GM12878 (cell line): ENCODE data around the gene STK33.

Experiments used
- CEBPB ChIP-seq, 2 experiments: fragments of 150-350 bp in 1 of 2; IDR thresholded peaks; 2 replicates each; pipeline ENCODE4 v1.6.1; 2012 to 2014; ENCODE audit warnings: low read depth in 2 of 2, low read length in 2 of 2, borderline replicate concordance in 1 of 2, inconsistent platforms in 1 of 2
- CHD2 ChIP-seq: IDR thresholded peaks from 2 replicates; pipeline ENCODE4 v1.6.1; 2011; ENCODE audit warnings: low read depth, low read length, improper control_type of control experiment, borderline replicate concordance
- EZH2 ChIP-seq: IDR thresholded peaks from 2 replicates; pipeline ENCODE4 v1.6.1; 2012; ENCODE audit warnings: low read depth, mild to moderate bottlenecking, control low read depth, inconsistent platforms, low read length, borderline replicate concordance; ENCODE audit not compliant: control insufficient read depth
- FOXM1 ChIP-seq: IDR thresholded peaks from 2 replicates; pipeline ENCODE4 v1.6.1; 2012; ENCODE audit warnings: low read depth, mild to moderate bottlenecking, inconsistent platforms, low read length, moderate library complexity
- HDAC2 ChIP-seq: fragments of 200-600 bp; sonication (generic); IDR thresholded peaks from 2 replicates; pipeline ENCODE4 v1.6.1; 2017
- JUND ChIP-seq: IDR thresholded peaks from 2 replicates; pipeline ENCODE4 v1.6.1; 2012; ENCODE audit warnings: low read depth, mild to moderate bottlenecking, low read length, improper control_type of control experiment, moderate library complexity
- MYC ChIP-seq: IDR thresholded peaks from 2 replicates; pipeline ENCODE4 v1.6.1; 2011; ENCODE audit warnings: mild to moderate bottlenecking, low read length, moderate library complexity, inconsistent platforms; ENCODE audit not compliant: insufficient read depth, insufficient replicate concordance, insufficient read length, severe bottlenecking
- POLR2A ChIP-seq: IDR thresholded peaks from 2 replicates; pipeline ENCODE4 v1.6.1; 2011; ENCODE audit warnings: low read depth, mild to moderate bottlenecking, low read length
- POLR2AphosphoS5 ChIP-seq: IDR thresholded peaks from 2 replicates; pipeline ENCODE4 v1.6.1; 2011; ENCODE audit warnings: mild to moderate bottlenecking, low read length, inconsistent platforms
- SMARCA5 ChIP-seq: fragments of 450-650 bp; IDR thresholded peaks from 2 replicates; pipeline ENCODE4 v1.6.1; 2017; ENCODE audit warnings: mild to moderate bottlenecking
- SUZ12 ChIP-seq: fragments of 200-600 bp; sonication (generic); IDR thresholded peaks from one replicate; pipeline ENCODE4 v1.6.1; 2018; ENCODE audit warnings: antibody characterized with exemption, mild to moderate bottlenecking; ENCODE audit not compliant: unreplicated experiment
- ZBED1 ChIP-seq: IDR thresholded peaks from 2 replicates; pipeline ENCODE4 v1.6.1; 2016; ENCODE audit warnings: borderline replicate concordance
- TF ChIP-seq, protein P1 (sequence below), 3 experiments: IDR thresholded peaks in 2 of 3; conservative IDR thresholded peaks in 1 of 3; 2 replicates each; pipeline ENCODE4 v1.5.1; 2011; ENCODE audit warnings: low read depth in 3 of 3, low read length in 3 of 3, mild to moderate bottlenecking in 3 of 3, control low read depth in 2 of 3, moderate library complexity in 2 of 3, inconsistent platforms in 1 of 3, mixed read lengths in 1 of 3; ENCODE audit not compliant: control insufficient read depth in 2 of 3, insufficient read depth in 1 of 3; ENCODE audit errors: extremely low read depth in 1 of 3
- TF ChIP-seq, protein P2 (sequence below): IDR thresholded peaks from 2 replicates; pipeline ENCODE4 v1.6.1; 2011; ENCODE audit warnings: low read depth, low read length, improper control_type of control experiment, borderline replicate concordance

DNA sequence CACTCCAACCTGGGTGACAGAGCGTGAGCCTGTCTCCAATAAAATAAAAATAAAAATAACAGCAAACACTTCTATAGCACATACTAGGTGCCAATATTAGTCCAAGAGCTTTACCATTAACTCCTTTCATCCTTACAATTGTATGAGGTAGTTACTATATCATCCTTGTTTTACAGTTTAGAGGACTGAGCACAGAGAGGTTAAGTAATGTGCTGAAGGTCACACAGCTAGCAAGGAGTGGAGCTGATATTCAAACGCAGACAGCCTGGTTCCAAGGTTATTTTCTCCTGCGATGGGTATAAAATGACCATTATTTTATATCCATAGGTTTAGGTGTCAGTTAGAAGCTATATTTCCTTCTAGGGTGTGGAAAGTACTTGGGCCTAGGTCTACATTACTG is 249.7 kb downstream of the STK33 start:
- TF ChIP-seq FOXM1 = no peak
- no peak for TF ChIP-seq CHD2
- TF ChIP-seq, protein P1, sequence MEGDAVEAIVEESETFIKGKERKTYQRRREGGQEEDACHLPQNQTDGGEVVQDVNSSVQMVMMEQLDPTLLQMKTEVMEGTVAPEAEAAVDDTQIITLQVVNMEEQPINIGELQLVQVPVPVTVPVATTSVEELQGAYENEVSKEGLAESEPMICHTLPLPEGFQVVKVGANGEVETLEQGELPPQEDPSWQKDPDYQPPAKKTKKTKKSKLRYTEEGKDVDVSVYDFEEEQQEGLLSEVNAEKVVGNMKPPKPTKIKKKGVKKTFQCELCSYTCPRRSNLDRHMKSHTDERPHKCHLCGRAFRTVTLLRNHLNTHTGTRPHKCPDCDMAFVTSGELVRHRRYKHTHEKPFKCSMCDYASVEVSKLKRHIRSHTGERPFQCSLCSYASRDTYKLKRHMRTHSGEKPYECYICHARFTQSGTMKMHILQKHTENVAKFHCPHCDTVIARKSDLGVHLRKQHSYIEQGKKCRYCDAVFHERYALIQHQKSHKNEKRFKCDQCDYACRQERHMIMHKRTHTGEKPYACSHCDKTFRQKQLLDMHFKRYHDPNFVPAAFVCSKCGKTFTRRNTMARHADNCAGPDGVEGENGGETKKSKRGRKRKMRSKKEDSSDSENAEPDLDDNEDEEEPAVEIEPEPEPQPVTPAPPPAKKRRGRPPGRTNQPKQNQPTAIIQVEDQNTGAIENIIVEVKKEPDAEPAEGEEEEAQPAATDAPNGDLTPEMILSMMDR (IDR thresholded peaks at IDR 0.05 in 2 of 3, conservative IDR thresholded peaks at IDR 0.05 in 1 of 3; ENCODE audit: control insufficient read depth in 2 of 3, extremely low read depth in 1 of 3, insufficient read depth in 1 of 3, low read depth in 3 of 3, low read length in 3 of 3) = no peak
- TF ChIP-seq POLR2AphosphoS5 = no peak
- no peak for TF ChIP-seq ZBED1
- TF ChIP-seq SUZ12 = no peak
- TF ChIP-seq CEBPB (IDR thresholded peaks at IDR 0.05; ENCODE audit: borderline replicate concordance in 1 of 2, low read depth in 2 of 2, low read length in 2 of 2) = no peak
- TF ChIP-seq EZH2 = no peak
- no peak for TF ChIP-seq POLR2A
- TF ChIP-seq JUND = no peak
- no peak for TF ChIP-seq MYC
- TF ChIP-seq HDAC2 = no peak
- TF ChIP-seq, protein P2, sequence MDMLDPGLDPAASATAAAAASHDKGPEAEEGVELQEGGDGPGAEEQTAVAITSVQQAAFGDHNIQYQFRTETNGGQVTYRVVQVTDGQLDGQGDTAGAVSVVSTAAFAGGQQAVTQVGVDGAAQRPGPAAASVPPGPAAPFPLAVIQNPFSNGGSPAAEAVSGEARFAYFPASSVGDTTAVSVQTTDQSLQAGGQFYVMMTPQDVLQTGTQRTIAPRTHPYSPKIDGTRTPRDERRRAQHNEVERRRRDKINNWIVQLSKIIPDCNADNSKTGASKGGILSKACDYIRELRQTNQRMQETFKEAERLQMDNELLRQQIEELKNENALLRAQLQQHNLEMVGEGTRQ = no peak
- no peak for TF ChIP-seq SMARCA5
